HG03354 (cell line): Measurements from ENCODE around the gene LRRC55.

Experiments
- ATAC-seq: cut with Tn5 transposase; IDR thresholded peaks from one replicate; pipeline ENCODE4 v1.9.1; 2021; ENCODE audit warnings: mild to moderate bottlenecking; ENCODE audit not compliant: unreplicated experiment, poor library complexity, severe bottlenecking

The LRRC55 gene

GRCh38 chr11:57181678-57182305 lies at the start of gene LRRC55:
TSS of gene LRRC55 (plus strand) at chr11:57181953. CDS start at chr11:57182023, 70 bp downstream.
- ATAC-seq, result no peak

- ATAC-seq, result no peak
Observed at GRCh38 chr11:57133366-57134038, 48.3 kb upstream of the LRRC55 start.

- no peak for ATAC-seq
Observed at GRCh38 chr11:57134284-57134683, 47.5 kb upstream of the LRRC55 start.

- ATAC-seq, result no peak
Observed at GRCh38 chr11:57135020-57135751, 46.6 kb upstream of the LRRC55 start.

- no peak for ATAC-seq
Observed at GRCh38 chr11:57140568-57140967, 41.2 kb upstream of the LRRC55 start.

- ATAC-seq, result no peak
Observed at GRCh38 chr11:57143459-57143858, 38.3 kb upstream of the LRRC55 start.

GRCh38 chr11:57144075-57144474 lies 37.7 kb upstream of the LRRC55 start:
- ATAC-seq, result no peak

- no peak for ATAC-seq
Observed at GRCh38 chr11:57144531-57145320, 37.0 kb upstream of the LRRC55 start.

- no peak for ATAC-seq
Observed at GRCh38 chr11:57146301-57146700, 35.5 kb upstream of the LRRC55 start.

GRCh38 chr11:57148621-57149020 lies 33.1 kb upstream of the LRRC55 start:
- no peak for ATAC-seq

- ATAC-seq, result no peak
Observed at GRCh38 chr11:57150454-57150917, 31.3 kb upstream of the LRRC55 start.

GRCh38 chr11:57152134-57152533 lies 29.6 kb upstream of the LRRC55 start:
- no peak for ATAC-seq

- no peak for ATAC-seq
Observed at GRCh38 chr11:57153448-57153847, 28.3 kb upstream of the LRRC55 start.

- ATAC-seq, result no peak
Observed at GRCh38 chr11:57154739-57155138, 27.0 kb upstream of the LRRC55 start.

- no peak for ATAC-seq
Observed at GRCh38 chr11:57155400-57155799, 26.4 kb upstream of the LRRC55 start.

GRCh38 chr11:57155838-57156607 lies 25.7 kb upstream of the LRRC55 start:
- ATAC-seq, result no peak

- no peak for ATAC-seq
Observed at GRCh38 chr11:57156928-57157327, 24.8 kb upstream of the LRRC55 start.

- ATAC-seq, result no peak
Observed at GRCh38 chr11:57157624-57158023, 24.1 kb upstream of the LRRC55 start.

- ATAC-seq, result no peak
Observed at GRCh38 chr11:57158180-57158579, 23.6 kb upstream of the LRRC55 start.
